DOHH2 (cell line): Measurements from ENCODE around the gene LYPD6B.

Experiments used
- H3F3A ChIP-seq: fragments of 200-600 bp; sonication (generic), shearing (Covaris generic); 2 replicates; pipeline ENCODE4 v1.6.0; 2016; ENCODE audit warnings: antibody characterized with exemption, mild to moderate bottlenecking; ENCODE audit not compliant: control insufficient read depth, insufficient read depth
- H3K27ac ChIP-seq: fragments of 200-600 bp; sonication (generic); 2 replicates; pipeline ENCODE4 v1.5.1; 2014; ENCODE audit warnings: low read depth, mild to moderate bottlenecking, low read length, moderate library complexity
- H3K27me3 ChIP-seq: fragments of 200-600 bp; sonication (generic); 2 replicates; pipeline ENCODE4 v1.6.1; 2014; ENCODE audit warnings: mild to moderate bottlenecking, low read length, mixed read lengths; ENCODE audit not compliant: control insufficient read depth
- H3K36me3 ChIP-seq: fragments of 200-600 bp; sonication (generic); 2 replicates; pipeline ENCODE4 v1.6.1; 2014; ENCODE audit warnings: mild to moderate bottlenecking, low read length, moderate library complexity, mixed read lengths; ENCODE audit not compliant: control insufficient read depth
- H3K4me1 ChIP-seq: fragments of 200-600 bp; sonication (generic); 2 replicates; pipeline ENCODE4 v1.6.1; 2014; ENCODE audit warnings: mild to moderate bottlenecking, low read length, mixed read lengths; ENCODE audit not compliant: control insufficient read depth
- H3K4me2 ChIP-seq: fragments of 200-600 bp; sonication (generic); 2 replicates; pipeline ENCODE4 v1.6.0; 2014; ENCODE audit warnings: mild to moderate bottlenecking, low read length, moderate library complexity
- H3K4me3 ChIP-seq: fragments of 200-600 bp; sonication (generic); 2 replicates; pipeline ENCODE4 v1.5.1; 2014; ENCODE audit warnings: mild to moderate bottlenecking, low read length, mixed read lengths
- H3K79me2 ChIP-seq: fragments of 200-600 bp; sonication (generic); 2 replicates; pipeline ENCODE4 v1.6.1; 2014; ENCODE audit warnings: mild to moderate bottlenecking, low read length, mixed read lengths; ENCODE audit not compliant: control insufficient read depth
- H3K9me2 ChIP-seq: fragments of 200-600 bp; sonication (generic); replicated peaks from 2 replicates; pipeline ENCODE4 v1.6.1; 2014; ENCODE audit warnings: mild to moderate bottlenecking, low read length, mixed read lengths; ENCODE audit not compliant: control insufficient read depth
- H3K9me3 ChIP-seq: fragments of 200-600 bp; sonication (generic); 2 replicates; pipeline ENCODE4 v1.6.1; 2014; ENCODE audit warnings: antibody characterized with exemption, low read length, mixed read lengths; ENCODE audit not compliant: control insufficient read depth, insufficient read depth
- H4K20me1 ChIP-seq: fragments of 200-600 bp; sonication (generic); 2 replicates; pipeline ENCODE4 v1.6.0; 2014; ENCODE audit warnings: low read depth, mild to moderate bottlenecking, antibody characterized with exemption, low read length, moderate library complexity; ENCODE audit not compliant: control insufficient read depth, insufficient read depth
- CTCF ChIP-seq: fragments of 200-600 bp; sonication (generic); IDR thresholded peaks from one replicate; pipeline ENCODE4 v1.5.1; 2014; ENCODE audit warnings: antibody characterized with exemption, mild to moderate bottlenecking, low read depth, low read length; ENCODE audit not compliant: poor library complexity, severe bottlenecking
- EZH2phosphoT487 ChIP-seq: fragments of 200-600 bp; sonication (generic); IDR thresholded peaks from 2 replicates; pipeline ENCODE4 v1.6.1; 2017; ENCODE audit warnings: borderline replicate concordance, mild to moderate bottlenecking, antibody characterized with exemption, low read length, moderate library complexity, mixed read lengths

LYPD6B gene

GRCh38 chr2:149160701-149161217 lies 122.3 kb downstream of the LYPD6B start:
- H3K4me1 ChIP-seq: peaks cover 49% of the 10 kb centered on the region
- H3K4me2 ChIP-seq: peak overlapping the region; percentile 85

GRCh38 chr2:149161481-149162225 lies 123.2 kb downstream of the LYPD6B start:
- peak overlapping the region; percentile 85 for H3K4me2 ChIP-seq

More at GRCh38 chr2:149160701-149161217, 122.3 kb downstream of the LYPD6B start:
- Histone ChIP-seq H3K9me3 (no peaks in the 10 kb centered on the region), H3K36me3 (peaks cover 6% of the 10 kb centered on the region), H3K4me3 (peak overlapping the region; percentile 67), H4K20me1 (no peaks in the 10 kb centered on the region), H3K79me2 (no peaks in the 10 kb centered on the region), H3F3A (peaks cover 4% of the 10 kb centered on the region), H3K27me3 (no peaks in the 10 kb centered on the region), H3K9me2 (no peaks in the 10 kb centered on the region), H3K27ac (peak overlapping the region; percentile 86)
- no peak for TF ChIP-seq EZH2phosphoT487
- no peak for TF ChIP-seq CTCF

GRCh38 chr2:149164296-149164695 lies 125.8 kb downstream of the LYPD6B start:
- Histone ChIP-seq H3K36me3 (peaks cover 6% of the 10 kb centered on the region), H3K27ac (no peak overlapping the region), H4K20me1 (no peaks in the 10 kb centered on the region), H3K4me2 (peak overlapping the region; percentile 51), H3K4me1 (peaks cover 54% of the 10 kb centered on the region), H3K4me3 (no peak overlapping the region), H3K79me2 (no peaks in the 10 kb centered on the region), H3F3A (peaks cover 4% of the 10 kb centered on the region), H3K27me3 (no peaks in the 10 kb centered on the region), H3K9me2 (no peaks in the 10 kb centered on the region), H3K9me3 (no peaks in the 10 kb centered on the region)
- TF ChIP-seq EZH2phosphoT487 (no peak), CTCF (no peak)

More at GRCh38 chr2:149161481-149162225, 123.2 kb downstream of the LYPD6B start:
- no peaks in the 10 kb centered on the region for H3K27me3 ChIP-seq
- H3K27ac ChIP-seq: peak overlapping the region; percentile 86
- no peaks in the 10 kb centered on the region for H4K20me1 ChIP-seq
- peaks cover 6% of the 10 kb centered on the region for H3K36me3 ChIP-seq
- H3K4me1 ChIP-seq: peaks cover 49% of the 10 kb centered on the region
- no peaks in the 10 kb centered on the region for H3K79me2 ChIP-seq
- no peaks in the 10 kb centered on the region for H3K9me2 ChIP-seq
- TF ChIP-seq EZH2phosphoT487: no peak
- no peak for TF ChIP-seq CTCF
- peaks cover 4% of the 10 kb centered on the region for H3F3A ChIP-seq
- peak overlapping the region; percentile 67 for H3K4me3 ChIP-seq
- H3K9me3 ChIP-seq: no peaks in the 10 kb centered on the region
